Hindlimb muscle (tissue), 1 donor: ENCODE measurements around the gene FBXO3. TPM values are rescaled to one million over a fixed set of nuclear protein-coding genes. Genes with fewer than 3 reads are reported as not detected.
A peak's percentile ranks its signal among the peaks of the same experiment; 100 is the strongest.
"Not testable (repeated sequence)": the region's sequence is repeated elsewhere in the genome, so short reads cannot be mapped to it uniquely, and the experiment has no call there.

Experiments
- DNase-seq: peaks from one replicate; pipeline ENCODE4 v3.0.0-alpha.2; 2013
- polyA plus RNA-seq: library from polyadenylated mRNA; unstranded; fragments of 120-200 nt; gene quantifications from one replicate; pipeline ENCODE4 v1.2.1, GENCODE V29; 2013; ENCODE audit not compliant: insufficient read length

Gene FBXO3
- polyA plus RNA-seq, 1 donor: 23.8 TPM

DNA sequence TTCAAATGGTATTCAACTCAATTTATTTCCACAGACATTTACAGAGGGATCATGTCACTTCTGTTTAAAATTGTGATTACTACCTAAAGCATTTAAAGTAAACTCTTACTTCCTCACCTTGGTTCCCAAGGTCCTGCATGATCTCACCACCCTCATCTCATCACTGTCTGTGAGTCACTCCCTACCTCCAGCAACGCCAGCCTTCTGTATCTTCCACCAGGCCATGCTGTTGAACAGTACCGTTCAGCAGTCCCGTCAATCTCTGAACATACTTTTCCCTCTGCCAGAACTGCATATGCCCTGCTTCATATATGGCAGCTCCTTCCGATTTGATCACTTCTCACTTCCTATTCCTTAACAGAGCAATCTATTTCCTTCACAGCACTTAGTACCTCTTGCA lies 2.0 kb downstream of the FBXO3 start:
- DNase-seq: no peak

DNA sequence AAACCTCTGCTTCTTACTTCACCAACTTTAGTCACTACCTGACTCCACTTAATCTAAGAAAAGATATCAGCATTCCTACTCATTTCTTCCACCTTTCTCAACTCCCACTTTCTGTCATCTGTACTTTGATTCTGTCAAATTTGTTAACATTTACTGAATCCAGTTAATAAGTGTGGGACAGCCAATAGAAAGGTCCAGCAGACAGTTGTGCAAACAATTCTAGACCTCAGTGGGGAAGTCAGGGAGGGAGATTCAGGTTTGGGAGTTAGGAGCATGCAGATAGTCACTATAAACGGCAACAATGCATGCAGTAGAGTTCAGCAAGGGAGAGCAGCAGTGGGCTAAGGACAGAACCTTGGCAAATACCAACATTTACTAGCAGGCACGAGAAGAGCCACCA lies 4.1 kb downstream of the FBXO3 start:
- no peak for DNase-seq

DNA sequence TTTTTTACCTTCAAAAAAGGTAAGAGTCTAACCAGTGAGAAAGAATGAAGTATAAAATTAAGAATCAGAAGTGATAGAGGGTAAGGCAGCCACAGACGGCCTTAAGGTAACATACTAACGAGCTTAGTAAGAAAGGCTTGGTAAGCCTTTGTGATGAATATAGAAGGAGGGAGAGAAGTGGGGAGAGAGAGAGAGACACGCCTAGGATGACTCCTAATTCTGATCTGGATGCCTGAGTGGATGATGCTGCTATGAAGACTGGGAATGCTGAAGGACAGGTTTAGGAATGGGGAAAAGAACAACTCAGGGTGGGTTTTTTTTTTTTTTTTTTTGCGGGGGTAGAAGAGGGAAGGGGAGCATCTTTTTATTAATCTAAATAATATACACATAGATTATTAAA lies 4.8 kb downstream of the FBXO3 start:
- DNase-seq: no peak

DNA sequence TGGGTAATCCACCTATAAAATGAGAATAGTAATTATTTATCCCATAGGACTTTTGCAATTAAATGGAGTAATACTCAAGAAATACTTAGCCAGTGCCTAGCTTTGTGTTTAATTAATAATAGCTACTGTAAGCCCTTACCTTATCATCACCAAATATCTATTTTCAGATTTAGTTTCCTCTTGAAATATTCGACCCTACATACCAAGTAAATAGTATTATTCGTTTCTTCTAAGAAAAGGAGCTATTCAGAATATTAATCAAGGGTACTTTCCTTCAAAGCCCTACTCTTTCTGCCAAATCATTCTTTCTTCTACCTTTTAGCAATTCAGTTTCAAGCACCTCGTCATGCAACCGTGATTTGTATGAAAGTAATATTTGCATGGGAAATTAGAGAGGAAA lies 6.7 kb downstream of the FBXO3 start:
- no peak for DNase-seq

DNA sequence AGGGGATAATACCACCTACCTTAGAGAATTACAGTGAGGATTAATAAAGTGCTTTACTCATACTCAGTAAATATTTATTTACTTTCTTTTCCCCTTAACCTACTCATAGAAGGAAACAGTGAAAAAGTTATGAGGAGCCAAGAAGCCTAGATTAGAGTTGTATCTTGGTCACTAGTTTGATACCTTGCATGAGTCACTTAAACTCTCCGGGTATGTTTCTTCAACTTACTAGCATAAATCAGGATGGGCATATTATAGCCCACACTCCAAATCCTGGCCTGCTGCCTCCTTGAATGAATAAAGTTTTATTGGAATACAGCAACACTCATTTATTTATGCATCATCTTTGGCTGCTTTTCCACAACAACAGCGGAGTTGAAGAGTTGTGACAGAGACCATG lies 8.2 kb downstream of the FBXO3 start:
- DNase-seq: no peak

DNA sequence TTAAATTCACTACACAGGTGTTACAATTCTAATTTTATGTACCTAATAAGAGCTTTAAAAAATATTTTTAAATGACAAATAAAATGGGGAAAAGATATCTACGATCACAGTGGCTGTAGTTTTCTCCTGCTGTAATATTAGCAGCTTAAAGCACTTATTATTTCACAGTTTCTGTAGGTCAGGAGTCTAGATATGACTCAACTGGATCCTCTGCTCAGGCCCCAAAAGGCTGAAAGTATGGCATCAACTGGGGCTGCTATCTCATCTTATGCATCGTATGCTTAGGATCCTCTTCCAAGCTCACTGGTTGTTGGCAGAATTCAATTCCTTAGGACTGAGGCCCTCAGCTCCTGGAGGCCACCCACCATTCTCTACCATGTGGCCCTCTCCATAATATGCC lies 12.8 kb downstream of the FBXO3 start:
- DNase-seq: no peak

DNA sequence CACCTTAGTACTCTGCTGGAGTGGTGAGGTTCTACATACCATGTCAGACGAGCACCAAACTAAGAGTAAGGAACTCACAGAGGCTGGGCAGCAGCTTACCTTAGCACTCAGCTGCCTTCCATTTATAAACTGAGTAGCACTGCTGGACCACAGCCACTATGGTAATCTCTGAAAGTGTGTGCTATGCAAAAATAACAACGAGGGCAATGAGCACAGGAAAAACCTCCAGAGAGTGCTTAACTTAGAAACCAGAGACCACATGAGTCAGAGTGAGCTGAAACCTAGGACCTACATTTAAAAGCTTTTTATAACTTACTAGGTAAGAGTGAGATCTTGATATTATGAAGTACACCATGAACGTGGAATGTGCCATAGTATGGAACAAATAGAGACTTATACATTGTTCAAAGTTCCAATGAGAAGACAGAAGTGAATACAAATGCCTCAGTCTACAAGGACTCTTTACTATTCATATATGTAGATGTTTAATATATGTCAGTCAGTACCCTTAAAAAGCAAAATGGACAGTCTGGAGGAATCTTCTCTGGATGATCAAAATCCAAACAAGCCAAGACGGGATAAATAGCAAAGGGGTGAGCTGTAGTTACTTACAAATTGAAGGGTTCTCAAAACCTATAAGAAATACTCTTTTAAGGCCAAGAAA lies 20.9 kb downstream of the FBXO3 start:
- DNase-seq: no peak

DNA sequence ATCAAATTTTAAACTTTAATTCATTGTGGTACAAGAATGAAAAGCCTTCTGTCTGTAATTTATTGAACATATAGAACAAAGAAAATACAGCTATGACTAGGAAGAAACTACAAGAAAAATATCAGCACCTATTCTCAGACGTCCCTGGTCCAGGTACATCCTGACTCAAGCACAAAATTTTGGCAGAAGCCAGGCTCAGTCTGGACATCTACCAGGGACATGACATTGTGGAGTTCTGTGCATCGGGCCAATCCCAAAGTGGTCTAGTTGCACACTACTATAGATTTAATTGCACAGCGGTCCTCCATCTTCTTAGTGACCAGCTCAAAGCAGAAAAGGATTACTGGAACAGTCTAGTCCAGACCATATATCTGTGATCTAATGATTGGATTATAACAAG lies 22.4 kb downstream of the FBXO3 start:
- DNase-seq: no peak

DNA sequence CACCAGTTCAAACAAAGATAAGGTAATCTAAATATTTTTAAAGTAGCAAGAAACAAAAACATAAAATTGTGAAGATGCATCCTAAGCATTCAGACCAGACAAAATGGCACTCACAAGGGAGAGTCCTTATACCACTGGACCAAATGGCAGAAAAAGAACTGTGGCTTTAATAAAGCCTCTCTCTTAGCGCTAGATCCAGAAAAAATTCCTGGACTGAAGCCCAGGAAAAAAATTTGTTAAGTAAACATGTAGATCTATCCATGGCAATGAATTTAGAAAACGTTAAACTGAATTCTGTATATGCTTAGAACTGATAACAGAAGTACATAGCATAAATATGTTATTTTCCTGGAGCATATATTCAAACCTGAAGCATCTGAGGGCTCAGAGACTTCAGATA lies 26.3 kb downstream of the FBXO3 start:
- peak; percentile 32 for DNase-seq

DNA sequence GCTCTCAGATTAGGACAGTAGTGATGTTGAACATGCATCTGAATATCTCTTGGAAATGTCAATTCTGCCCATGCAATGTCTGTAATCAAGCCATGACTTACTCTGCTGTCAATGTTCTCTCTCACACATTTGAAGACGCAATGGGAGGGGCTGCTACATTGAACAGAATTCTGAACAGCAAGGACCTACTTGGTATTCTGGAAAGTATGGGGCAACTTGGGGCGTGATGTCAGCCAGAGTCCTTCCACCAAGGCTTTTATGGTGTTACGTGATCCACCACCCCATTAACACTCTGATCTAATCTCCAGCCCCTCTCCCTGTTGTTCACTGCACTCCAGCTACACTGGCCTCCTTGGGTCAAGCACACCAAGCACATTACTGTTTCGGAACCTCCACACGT lies 31.0 kb downstream of the FBXO3 start:
- DNase-seq: no peak

DNA sequence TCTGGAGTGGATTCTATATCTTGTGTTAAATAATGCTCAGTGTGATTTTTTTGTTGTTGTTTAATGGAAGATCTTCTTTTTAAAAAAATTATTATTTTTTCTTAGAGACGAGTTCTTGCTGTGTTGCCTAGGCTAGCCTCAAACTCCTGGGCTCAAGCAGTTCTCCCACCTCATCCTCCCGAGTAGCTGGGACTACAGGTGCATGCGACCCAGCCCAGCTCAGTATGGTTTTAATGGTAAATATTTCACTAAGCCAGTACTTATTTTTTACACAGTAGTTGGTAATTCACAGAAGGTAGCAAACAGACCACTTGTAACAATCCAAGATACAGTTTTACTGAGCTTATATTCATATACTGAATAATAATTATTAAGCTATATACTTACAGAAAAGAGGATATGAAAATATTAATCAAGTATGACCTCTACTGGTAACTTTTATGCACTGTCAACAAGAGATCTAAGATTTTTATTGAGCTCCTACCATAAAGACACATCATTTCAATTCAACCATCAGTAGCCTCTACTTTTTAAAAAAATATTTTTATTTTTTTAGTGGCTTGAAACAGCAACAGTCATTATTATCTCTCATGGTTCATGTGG lies 32.0 kb downstream of the FBXO3 start:
- no peak for DNase-seq

DNA sequence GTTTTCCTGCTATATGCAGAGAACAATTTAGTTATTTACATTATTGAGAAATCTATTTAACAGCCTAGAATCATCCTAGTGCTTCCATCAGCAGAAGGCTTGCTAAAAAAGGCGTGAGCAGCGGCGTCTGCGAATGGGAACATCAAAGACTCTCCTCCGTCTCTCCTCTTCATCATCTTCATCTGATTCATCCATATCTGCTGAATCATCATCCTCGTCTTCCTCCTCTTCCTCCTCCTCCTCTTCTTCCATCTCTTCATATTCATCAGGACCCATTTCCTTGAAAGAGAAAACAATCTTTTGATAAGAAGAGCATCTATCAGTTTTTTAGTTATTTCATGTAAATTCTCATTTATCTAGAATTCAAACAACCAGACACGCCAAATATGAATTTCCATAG lies 32.5 kb downstream of the FBXO3 start:
- DNase-seq: no peak

DNA sequence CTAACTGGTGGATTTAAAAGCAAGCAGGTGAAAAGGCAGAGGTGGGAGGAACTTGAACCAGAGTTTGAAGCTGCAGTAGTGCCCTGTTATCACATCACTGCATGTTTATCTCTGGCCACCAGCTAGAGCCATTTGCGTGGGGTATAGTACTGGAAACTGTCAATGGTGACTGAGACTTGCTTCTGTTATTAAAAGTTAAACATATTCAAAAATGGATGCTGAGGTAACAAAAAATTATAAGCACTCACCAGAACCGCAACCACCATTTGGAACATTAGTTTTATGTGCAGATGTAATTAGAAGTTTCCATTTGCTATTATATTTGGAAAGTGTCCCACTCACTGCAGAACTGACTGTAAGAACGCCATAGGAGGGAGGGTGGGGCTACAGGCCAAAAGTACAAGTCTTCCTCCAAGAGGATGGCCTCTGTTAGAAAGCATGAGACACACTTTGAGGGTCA lies 36.9 kb downstream of the FBXO3 start:
- peak; percentile 21 for DNase-seq

DNA sequence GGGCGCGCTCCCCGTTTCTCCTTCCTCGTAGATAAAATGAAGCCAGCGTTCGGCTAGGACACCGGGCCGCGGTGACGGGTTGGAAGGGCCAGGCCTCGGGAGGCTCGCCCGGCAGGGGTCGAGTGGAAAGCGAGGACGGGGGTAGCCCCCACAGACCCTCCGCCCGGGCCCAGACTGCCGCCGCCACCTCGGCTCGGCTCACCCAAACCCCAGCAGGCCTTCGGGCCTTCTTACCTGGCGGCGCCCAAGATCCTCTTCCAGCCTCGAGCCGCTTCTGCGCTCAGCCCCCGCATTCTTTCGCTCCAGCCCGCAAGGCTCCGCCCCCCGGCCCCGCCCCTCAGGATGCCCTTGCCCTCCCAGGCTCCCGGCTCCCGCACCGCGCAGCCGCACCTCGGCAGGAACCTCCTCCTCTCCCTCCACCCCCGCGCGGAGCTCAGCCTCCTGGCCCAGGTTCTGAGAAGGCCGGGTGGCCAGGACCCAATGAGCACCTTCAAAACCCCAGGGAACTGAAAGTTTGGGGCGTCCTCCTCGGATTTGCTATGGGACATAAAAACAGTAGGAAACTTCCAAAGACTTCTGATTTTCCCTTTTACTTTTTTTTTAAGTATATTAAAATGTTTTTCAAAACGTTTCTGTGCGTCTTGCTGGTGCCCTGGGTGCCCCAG lies 38.0 kb downstream of the FBXO3 start, which contains the start of gene CD59:
Gene CD59 (minus strand): TSS at position 276 of the 665 bp plus-strand sequence. CDS start 13,978 bp downstream, outside the sequence.
- peak; percentile 89 for DNase-seq

DNA sequence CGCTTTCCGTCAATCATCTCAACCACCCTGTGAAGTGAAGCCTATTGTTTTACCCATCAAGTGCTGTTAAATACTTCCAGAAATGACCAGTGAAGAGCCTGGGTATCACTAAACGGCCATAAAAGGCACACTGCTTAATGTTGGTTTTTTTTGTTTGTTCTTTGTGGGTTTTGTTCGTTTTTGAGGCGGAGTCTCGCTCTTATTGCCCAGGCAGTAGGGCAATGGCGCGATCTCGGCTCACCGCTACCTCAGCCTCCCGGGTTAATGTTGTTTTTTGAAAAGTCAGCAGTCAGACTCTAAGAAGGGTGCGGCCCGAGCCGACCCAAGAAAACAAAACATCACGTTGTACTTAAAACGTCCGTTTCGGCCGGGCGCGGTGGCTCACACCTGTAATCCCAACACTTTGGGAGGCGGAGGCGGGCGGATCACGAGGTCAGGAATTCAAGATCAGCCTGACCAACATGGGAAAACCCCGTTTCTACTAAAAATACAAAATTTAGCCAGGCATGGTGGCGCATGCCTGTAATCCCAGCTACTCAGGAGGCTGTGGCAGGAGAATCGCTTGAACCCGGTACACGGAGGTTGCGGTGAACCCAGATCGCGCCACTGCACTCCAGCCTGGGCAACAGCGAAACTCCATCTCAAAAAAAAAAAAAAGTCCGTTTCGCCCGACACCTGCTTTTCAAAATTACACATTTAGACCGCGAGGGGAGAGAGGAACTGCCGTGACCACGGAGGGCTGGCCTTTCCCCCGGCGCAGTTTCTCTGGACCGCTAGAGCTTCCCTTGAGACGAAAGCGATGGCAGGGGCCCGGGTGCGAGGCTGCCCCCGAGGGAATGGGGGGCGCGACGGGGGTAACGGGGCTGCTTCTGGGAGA lies 38.8 kb downstream of the FBXO3 start:
- DNase-seq: no peak

DNA sequence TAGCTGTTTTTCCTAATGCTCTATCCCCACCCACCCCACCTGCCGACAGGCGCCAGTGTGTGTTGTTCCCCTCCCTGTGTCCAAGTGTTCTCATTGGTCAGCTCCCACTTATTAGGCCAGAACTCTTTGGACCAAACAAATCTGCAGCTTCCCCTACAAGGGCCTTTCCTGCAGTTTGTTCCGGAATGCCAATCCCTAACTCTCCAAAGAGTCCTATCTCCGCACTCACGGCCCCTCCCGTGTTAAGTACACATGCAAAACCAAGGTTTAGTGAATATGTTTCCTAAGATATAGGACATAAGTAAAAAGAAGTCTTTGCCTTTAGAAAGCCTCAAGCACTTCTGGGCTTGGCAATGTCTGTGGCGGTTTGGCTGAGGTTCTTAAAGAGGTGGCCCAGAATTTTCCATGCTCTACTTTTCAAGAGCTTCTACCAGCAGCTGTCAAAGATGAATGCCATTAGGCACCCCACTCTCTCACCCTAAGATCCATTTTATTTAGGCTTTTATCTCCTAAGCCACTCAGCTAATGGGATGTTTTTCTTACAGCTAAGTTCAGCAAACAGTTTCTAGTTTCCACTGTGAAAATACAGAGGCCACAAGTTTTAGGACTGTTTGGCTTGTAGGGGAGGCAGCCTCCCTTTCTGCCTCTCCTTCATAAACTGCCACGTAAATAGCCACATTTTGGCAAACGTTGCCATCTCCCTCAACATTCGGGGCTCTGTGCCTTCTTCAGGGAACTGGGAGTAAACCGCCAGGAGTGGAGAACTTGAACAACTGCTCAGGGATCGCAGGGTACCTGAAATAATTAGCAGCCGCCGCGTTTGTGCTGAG lies 39.7 kb downstream of the FBXO3 start:
- peak; percentile 62 for DNase-seq

DNA sequence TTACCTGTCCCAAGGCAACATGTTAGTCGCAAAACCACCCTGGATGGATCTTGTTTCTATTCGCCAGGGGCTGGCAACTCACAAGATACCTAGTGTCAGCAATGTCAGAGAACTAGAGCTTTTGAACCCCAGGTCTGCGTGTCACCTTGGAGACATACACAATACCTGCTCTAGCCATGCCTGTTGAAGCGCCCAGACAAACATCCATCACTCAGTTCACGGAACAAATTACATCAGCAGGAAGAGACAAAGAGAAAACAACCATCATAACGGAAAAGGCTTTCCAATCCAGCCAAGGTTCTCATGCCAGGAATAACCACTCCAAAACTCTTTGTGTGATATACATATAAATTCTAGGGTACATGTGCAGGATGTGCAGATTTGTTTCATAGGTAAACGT lies 40.3 kb downstream of the FBXO3 start:
- peak; percentile 18 for DNase-seq

DNA sequence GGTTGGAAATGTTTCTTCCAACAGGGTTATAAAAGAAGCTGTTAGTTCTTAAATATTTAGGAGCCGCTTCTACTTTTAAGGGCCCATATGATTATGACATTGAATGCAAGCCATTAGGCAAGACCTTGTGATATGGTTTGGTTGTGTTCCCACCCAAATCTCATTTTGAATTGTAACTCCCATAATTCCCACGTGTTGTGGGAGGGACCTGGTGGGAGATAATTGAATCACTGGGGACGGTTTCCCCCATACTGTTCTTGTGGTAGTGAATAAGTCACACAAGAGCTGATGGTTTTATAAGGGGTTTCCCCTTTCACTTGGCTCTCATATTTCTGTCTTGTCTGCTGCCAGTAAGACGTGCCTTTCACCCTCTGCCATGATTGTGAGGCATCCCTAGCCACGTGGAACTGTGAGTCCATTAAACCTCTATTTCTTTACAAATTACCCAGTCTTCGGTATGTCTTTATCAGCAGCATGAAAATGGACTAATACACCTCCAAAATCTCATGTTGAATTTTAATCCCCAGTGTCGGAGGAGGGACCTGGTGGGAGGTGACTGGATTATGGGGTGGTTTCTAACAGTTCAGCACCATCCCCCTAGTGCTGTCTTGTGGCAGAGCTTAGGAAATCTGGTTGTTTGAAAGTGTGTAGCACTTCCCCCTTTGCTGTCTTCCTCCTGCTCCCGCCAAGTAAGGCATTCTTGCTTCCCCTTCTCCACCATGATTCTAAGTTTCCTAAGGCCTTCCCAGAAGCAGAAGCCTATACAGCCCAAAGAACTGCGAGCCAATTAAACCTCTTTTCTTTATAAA lies 42.4 kb downstream of the FBXO3 start:
- no peak for DNase-seq

DNA sequence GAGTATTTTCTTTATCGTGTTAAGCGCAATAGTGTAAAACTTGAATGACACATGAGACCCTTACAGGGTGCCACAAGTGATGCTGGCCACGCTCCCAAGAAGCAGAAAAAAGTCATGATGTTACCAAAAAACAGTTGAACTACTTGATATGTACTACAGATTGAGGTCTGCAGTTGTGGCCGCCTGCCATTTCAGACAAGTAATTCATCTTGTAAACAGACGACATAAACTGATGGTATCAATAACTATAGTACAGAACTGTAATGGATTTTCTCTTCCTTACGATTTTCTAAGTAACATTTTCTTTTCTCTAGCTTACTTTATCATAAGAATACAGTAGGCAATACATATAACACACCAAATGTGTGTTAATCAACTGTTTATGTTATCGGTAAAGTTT lies 43.6 kb downstream of the FBXO3 start:
- no peak for DNase-seq

DNA sequence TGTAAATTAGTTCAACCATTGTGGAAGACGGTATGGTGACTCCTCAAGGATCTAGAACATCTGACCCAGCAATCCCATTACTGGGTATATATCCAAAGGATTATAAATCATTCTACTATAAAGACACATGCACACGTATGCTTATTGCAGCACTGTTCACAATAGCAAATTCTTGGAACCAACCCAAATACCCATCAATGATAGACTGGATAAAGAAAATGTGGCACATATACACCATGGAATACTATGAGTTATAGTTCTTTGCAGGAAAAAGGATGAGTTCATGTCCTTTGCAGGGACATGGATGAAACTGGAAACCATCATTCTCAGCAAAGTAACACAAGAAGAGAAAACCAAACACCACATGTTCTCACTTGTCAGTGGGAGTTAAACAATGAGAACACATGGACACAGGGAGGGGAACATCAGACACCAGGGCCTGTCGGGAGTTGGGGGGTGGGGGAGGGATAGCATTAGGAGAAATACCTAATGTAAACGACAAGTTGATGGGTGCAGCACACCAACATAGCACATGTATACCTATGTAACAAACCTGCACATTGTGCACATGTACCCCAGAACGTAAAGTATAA lies 45.2 kb downstream of the FBXO3 start:
- DNase-seq: not testable (repeated sequence)

DNA sequence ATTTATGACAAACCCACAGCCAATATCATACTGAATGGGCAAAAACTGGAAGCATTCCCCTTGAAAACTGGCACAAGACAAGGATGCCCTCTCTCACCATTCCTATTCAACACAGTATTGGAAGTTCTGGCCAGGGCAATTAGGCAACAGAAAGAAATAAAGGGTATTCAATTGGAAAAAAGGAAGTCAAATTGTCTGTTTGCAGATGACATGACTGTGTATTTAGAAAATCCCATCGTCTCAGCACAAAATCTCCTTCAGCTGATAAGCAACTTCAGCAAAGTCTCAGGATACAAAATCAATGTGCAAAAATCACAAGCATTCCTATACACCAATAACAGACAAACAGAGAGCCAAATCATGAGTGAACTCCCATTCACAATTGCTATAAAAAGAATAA lies 46.8 kb downstream of the FBXO3 start:
- DNase-seq: not testable (repeated sequence)
